Fibroblast of peridontal ligament (primary cell): ENCODE results near the gene MALT1.
"Not testable (repeated sequence)": the region's sequence is repeated elsewhere in the genome, so short reads cannot be mapped to it uniquely, and the experiment has no call there.

Source experiments
- DNase-seq: peaks from one replicate; pipeline ENCODE4 v3.0.0-alpha.2; 2010; ENCODE audit errors: extremely low read depth

The MALT1 gene

GRCh38 chr18:58671111-58671631, at the start of gene MALT1:
MALT1 (plus strand) TSS chr18:58671465; CDS start chr18:58671644, 179 bp downstream.
- peak; percentile 79 for DNase-seq

GRCh38 chr18:58624011-58624410, 47.3 kb upstream of the MALT1 start:
- no peak for DNase-seq

DNA sequence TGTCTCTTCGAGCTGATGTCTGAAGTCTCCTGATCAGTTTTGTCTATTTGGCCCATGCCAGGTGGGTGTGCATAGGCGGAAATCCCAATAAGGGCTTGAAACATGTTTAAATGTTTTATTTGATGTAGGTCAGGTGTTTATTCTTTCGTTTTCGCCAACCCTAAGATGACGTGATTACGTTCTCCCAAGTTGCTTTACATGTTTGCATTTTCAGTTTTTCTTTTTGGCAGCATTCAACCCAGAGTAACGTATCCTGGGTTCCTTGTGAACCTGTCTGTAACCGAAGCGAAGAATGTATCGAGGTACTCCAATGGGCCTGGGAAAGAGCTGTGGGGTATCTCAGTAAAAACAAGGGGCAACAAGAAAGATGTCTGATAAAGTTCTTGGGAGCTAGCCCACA, 45.4 kb upstream of the MALT1 start:
- DNase-seq: no peak

DNA sequence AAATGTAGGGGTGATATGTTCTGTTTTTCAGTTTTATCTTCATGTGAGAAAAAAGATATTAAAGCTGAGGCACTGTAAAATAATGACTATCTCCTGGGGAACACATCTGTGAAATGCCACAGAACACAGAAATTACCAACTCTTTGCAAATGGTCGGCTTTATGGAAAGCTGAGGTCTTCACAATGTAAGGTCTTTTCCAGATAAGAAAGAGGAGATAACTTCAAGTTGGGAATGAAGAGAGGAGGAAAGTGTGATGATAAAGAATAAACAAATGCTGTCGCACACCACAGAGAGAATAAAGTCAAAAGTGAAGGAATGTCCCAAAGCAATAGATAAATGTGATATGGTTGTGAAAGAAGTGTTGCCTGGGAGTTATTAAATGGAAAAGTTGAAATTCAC, 41.2 kb upstream of the MALT1 start:
- DNase-seq: no peak

DNA sequence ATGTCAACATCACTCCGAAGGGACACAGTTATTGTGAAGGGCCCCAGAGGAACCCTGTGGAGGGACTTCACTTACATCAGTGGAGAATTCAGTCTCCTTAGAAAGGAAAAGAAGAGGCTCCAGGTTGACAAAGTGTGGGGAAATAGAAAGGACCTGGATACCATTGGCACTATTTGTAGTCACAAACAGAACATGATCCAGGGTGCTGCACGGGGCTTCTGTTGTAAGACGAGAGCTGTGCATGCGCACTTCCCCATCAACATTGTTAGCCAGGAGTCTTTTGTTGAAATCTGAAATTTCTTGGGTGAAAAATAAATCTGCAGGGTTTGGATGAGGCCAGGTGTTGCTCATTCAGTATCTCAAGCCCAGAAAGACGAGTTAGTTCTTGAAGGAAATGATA, 40.0 kb upstream of the MALT1 start:
- DNase-seq: no peak

DNA sequence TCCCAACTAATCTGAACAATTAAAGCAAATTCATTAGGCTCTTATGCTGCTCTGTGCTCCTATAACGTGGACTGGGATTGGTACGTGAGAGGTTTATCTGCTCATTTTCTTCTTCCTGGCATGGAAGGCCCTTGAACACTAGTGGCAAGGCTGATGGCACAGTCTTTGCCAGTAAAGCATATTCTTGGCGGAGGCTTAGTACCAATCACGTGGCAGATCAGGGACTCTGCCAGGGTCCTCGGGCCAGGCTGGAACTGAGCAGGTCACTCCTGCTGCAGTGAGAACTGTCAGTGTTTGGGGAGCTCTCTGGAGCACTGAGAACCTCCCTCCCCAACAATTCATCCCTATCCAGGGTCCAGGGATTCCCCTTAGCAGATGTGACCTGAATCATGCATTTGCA, 38.7 kb upstream of the MALT1 start:
- DNase-seq: no peak

DNA sequence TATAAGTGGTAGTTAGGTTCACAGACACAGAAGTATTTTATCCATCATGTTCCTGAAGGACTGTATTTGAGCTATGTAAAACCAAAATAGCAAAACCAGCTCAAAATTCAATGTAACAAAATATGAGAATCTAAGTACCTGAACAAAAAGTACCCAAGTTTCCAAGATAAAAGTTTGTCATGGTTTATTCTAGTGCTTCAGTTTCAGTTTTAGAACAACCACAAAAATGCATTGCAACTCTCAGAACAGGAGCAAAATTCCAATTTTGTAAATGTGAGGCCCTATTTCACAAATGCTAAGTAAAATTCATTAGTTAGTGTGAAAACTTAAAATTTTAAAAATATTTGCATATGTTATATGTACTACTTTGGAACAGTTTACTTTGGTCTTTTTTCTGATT, 37.4 kb upstream of the MALT1 start:
- peak; percentile 44 for DNase-seq

DNA sequence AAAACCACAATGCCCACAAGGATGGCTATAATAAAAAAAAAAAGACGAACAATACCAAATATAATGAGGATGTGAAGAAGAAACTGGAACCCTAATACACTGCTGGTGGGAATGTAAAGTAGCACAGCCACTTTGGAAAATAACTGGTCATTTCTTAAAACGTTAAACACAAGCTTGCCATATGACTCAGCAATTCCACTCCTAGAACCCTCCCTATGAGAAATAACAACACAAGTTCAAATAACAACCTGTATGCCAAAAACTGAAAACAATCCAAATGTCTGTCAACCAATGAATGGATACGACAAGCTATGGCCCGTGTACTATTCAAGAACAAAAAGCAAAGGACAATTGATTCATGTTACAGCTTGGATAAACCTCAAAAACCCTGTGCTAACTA, 35.4 kb upstream of the MALT1 start:
- peak; percentile 85 for DNase-seq

GRCh38 chr18:58637197-58637596, 34.1 kb upstream of the MALT1 start:
- no peak for DNase-seq

- DNase-seq: no peak
These were observed 33.3 kb upstream of the MALT1 start for GRCh38 chr18:58637946-58638345.

- DNase-seq: no peak
These were observed 32.8 kb upstream of the MALT1 start for GRCh38 chr18:58638441-58638840.

DNA sequence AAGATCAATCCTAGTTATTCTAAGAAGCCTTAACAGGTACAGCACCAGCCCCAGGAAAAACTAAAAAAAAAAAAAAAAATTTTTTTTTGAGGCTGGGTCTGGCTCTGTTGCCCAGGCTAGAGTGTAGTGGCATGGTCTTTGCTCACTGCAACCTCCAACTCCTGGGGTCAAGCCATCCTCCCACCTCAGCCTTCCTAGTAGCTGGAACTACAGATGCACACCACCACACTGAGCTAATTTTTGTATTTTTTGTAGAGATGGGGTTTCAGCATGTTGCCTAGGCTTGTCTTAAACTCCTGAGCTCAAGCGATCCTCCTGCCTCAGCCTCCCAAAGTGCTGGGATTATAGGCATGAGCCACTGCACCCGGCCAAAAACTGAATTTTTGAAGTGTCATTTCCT, 32.0 kb upstream of the MALT1 start:
- DNase-seq: no peak

DNA sequence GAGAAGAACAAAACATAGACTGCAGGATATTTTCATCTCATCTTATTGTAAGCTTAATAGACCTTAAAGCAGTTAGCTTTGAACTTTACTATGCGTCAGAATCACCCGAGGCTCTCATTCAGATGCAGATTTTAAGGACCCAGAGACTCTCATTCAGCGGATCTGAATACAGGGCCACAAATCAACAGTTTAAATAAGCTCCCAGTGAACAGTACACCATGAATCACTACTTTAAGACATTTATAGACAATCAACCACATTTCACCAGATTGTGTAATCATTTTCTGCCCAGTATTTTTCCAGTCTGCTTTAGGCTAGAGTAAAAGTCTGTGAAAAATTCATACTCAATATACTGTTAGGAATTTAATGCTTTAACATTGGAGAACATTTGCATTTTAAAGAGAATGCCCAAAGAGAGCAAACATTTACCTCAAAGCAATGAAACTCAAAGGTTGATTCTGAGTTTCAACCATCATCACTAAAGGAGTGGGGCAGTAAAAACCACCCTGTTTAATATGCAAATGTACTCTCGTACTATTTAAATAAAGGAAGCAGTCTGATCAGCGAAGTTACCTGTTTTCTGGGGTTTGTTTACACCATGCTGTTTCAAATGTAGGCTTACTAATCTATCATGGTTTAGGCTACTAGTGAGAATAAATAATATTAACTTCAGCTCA, 31.4 kb upstream of the MALT1 start:
- DNase-seq: peak; percentile 91

- DNase-seq: no peak
These were observed 30.8 kb upstream of the MALT1 start for GRCh38 chr18:58640428-58640805.

- DNase-seq: no peak
These were observed 30.2 kb upstream of the MALT1 start for GRCh38 chr18:58640891-58641610.

DNA sequence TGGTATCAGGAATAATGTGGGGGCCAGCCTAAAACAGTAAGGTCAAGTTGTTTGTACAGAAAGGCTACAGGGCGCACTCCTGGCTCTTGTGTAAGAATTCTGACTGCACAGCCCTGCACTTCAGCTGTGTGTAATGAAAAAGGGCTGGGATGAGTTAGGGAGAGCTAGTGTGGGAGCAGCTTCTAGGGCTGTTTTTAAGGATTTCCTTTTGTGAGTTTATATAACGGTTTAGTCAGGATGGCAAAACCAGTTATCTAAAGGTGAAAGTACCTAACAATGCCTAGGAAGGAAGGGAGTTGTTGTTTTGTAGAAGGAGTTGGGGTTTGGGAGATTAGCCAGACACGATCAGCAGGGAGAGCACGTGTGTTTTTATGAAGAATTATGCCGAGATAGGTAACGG, 27.7 kb upstream of the MALT1 start:
- DNase-seq: not testable (repeated sequence)

DNA sequence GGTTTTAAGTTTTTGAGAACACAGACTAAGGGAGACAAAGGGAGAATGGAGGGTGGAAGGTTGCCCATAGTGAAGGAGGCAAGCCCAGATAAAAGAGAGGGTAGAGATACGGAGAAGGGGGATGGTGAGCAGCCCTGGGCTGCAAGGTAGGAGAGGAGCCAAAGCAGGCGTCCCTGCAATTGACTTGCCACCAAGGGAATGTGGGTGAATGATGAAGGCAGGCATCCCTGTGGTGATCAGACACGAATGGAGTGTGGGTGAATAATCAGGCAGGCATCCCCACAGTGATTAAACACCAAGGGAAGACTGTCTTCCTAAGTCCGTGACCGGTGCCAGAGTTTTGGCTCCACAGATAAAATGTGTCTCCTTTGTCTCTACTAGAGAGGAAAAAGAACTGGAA, 25.9 kb upstream of the MALT1 start:
- DNase-seq: peak; percentile 70

- DNase-seq: no peak
These were observed 24.9 kb upstream of the MALT1 start for GRCh38 chr18:58646334-58646862.

GRCh38 chr18:58649966-58650816, 21.1 kb upstream of the MALT1 start:
- DNase-seq: peak; percentile 84

- not testable (repeated sequence) for DNase-seq
These were observed 20.4 kb upstream of the MALT1 start for GRCh38 chr18:58650830-58651229.

DNA sequence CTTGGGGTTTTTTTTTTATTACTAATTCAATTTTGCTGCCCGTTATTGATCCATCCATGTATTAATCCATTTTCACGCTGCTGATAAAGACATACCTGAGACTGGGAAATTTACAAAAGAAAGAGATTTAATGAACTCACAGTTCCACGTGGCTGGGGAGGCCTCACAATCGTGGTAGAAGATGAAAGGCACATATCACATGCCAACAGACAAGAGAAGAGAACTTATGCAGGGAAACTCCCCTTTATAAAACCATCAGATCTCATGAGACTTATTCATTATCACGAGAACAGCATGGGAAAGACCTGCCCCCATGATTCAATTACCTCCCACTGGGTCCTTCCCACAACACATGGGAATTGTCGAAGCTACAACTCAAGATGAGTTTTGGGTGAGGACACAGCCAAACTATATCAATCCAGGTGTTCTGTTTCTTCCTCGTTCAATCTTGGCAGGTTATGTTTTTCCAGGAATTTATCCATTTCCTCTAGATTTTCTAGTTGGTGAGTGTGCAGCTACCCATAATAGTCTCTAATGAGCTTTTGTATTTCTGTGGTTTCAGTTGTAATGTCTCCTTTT, 18.0 kb upstream of the MALT1 start:
- DNase-seq: not testable (repeated sequence)
